ENCODE measurements around the gene ALDH1L1.

The ALDH1L1 gene

GRCh38 chr3:126142652-126143051 is 37.7 kb downstream of the ALDH1L1 start:
- Histone ChIP-seq H3K9me3 (ENCODE audit: insufficient read depth, low read depth, low read length) (0 out of 2 replicates have a peak, but pooled peaks cover 2% of the 10 kb centered on the region), H3K4me3 (ENCODE audit: low read length) (no peak overlapping the region), H3K27ac (ENCODE audit: low read depth, low read length) (no peak overlapping the region), H3K27me3 (ENCODE audit: insufficient read depth, low read length) (no peaks in the 10 kb centered on the region), H3K9ac (ENCODE audit: low read depth, low read length) (no peak overlapping the region), H3K36me3 (ENCODE audit: insufficient read depth, low read length) (no peaks in the 10 kb centered on the region), H3K4me1 (ENCODE audit: insufficient read depth, low read length) (no peaks in the 10 kb centered on the region; the same call in 1 of the 2 replicates)
- WGBS, result 77% methylated on average over 3 of the region's 3 CpGs

GRCh38 chr3:126137490-126138130 is 42.8 kb downstream of the ALDH1L1 start:
- Histone ChIP-seq H3K27ac (ENCODE audit: low read depth, low read length) (no peak overlapping the region), H3K27me3 (ENCODE audit: insufficient read depth, low read length) (peaks cover 7% of the 10 kb centered on the region; the same call in 1 of the 2 replicates), H3K36me3 (ENCODE audit: insufficient read depth, low read length) (no peaks in the 10 kb centered on the region), H3K9me3 (ENCODE audit: insufficient read depth, low read depth, low read length) (0 out of 2 replicates have a peak, but pooled peaks cover 2% of the 10 kb centered on the region), H3K4me3 (ENCODE audit: low read length) (no peak overlapping the region), H3K4me1 (ENCODE audit: insufficient read depth, low read length) (0 out of 2 replicates have a peak, but pooled peaks cover 1% of the 10 kb centered on the region), H3K9ac (ENCODE audit: low read depth, low read length) (no peak overlapping the region)
- 92% methylated on average over 8 of the region's 8 CpGs for WGBS

- Histone ChIP-seq H3K4me3 (ENCODE audit: low read length) (no peak overlapping the region), H3K27me3 (ENCODE audit: insufficient read depth, low read length) (peaks cover 7% of the 10 kb centered on the region; the same call in 1 of the 2 replicates), H3K9me3 (ENCODE audit: insufficient read depth, low read depth, low read length) (0 out of 2 replicates have a peak, but pooled peaks cover 2% of the 10 kb centered on the region), H3K4me1 (ENCODE audit: insufficient read depth, low read length) (0 out of 2 replicates have a peak, but pooled peaks cover 5% of the 10 kb centered on the region), H3K27ac (ENCODE audit: low read depth, low read length) (no peak overlapping the region), H3K36me3 (ENCODE audit: insufficient read depth, low read length) (no peaks in the 10 kb centered on the region), H3K9ac (ENCODE audit: low read depth, low read length) (no peak overlapping the region)
- WGBS, result 92% methylated on average over 11 of the region's 11 CpGs
Observed at GRCh38 chr3:126136428-126137220, 43.8 kb downstream of the ALDH1L1 start.

- 0 out of 2 replicates have a peak, but pooled peaks cover 2% of the 10 kb centered on the region for H3K9me3 ChIP-seq (ENCODE audit: insufficient read depth, low read depth, low read length)
- H3K27ac ChIP-seq (ENCODE audit: low read depth, low read length), result no peak overlapping the region
- H3K4me3 ChIP-seq (ENCODE audit: low read length), result no peak overlapping the region
- 95% methylated on average over 15 of the region's 15 CpGs for WGBS
- H3K36me3 ChIP-seq (ENCODE audit: insufficient read depth, low read length), result no peaks in the 10 kb centered on the region
- H3K9ac ChIP-seq (ENCODE audit: low read depth, low read length), result no peak overlapping the region
- H3K4me1 ChIP-seq (ENCODE audit: insufficient read depth, low read length), result 0 out of 2 replicates have a peak, but pooled peaks cover 5% of the 10 kb centered on the region
- H3K27me3 ChIP-seq (ENCODE audit: insufficient read depth, low read length), result peaks cover 7% of the 10 kb centered on the region; the same call in 1 of the 2 replicates
Observed at GRCh38 chr3:126135406-126136076, 44.8 kb downstream of the ALDH1L1 start.

- Histone ChIP-seq H3K4me3 (ENCODE audit: low read length) (no peak overlapping the region), H3K27ac (ENCODE audit: low read depth, low read length) (no peak overlapping the region), H3K9ac (ENCODE audit: low read depth, low read length) (no peak overlapping the region), H3K27me3 (ENCODE audit: insufficient read depth, low read length) (peaks cover 7% of the 10 kb centered on the region; the same call in 1 of the 2 replicates), H3K9me3 (ENCODE audit: insufficient read depth, low read depth, low read length) (0 out of 2 replicates have a peak, but pooled peaks cover 2% of the 10 kb centered on the region), H3K4me1 (ENCODE audit: insufficient read depth, low read length) (0 out of 2 replicates have a peak, but pooled peaks cover 5% of the 10 kb centered on the region), H3K36me3 (ENCODE audit: insufficient read depth, low read length) (no peaks in the 10 kb centered on the region)
- 92% methylated on average over 3 of the region's 3 CpGs for WGBS
Observed at GRCh38 chr3:126135071-126135405, 45.3 kb downstream of the ALDH1L1 start.

GRCh38 chr3:126134219-126134975 is 46.0 kb downstream of the ALDH1L1 start:
- H3K9ac ChIP-seq (ENCODE audit: low read depth, low read length), result no peak overlapping the region
- no peak overlapping the region for H3K4me3 ChIP-seq (ENCODE audit: low read length)
- H3K4me1 ChIP-seq (ENCODE audit: insufficient read depth, low read length), result 0 out of 2 replicates have a peak, but pooled peaks cover 5% of the 10 kb centered on the region
- H3K36me3 ChIP-seq (ENCODE audit: insufficient read depth, low read length), result no peaks in the 10 kb centered on the region
- 0 out of 2 replicates have a peak, but pooled peaks cover 2% of the 10 kb centered on the region for H3K9me3 ChIP-seq (ENCODE audit: insufficient read depth, low read depth, low read length)
- H3K27me3 ChIP-seq (ENCODE audit: insufficient read depth, low read length), result peaks cover 7% of the 10 kb centered on the region; the same call in 1 of the 2 replicates
- WGBS, result 62% methylated on average over 23 of the region's 23 CpGs
- no peak overlapping the region for H3K27ac ChIP-seq (ENCODE audit: low read depth, low read length)

- H3K27ac ChIP-seq (ENCODE audit: low read depth, low read length), result no peak overlapping the region
- H3K9ac ChIP-seq (ENCODE audit: low read depth, low read length), result no peak overlapping the region
- H3K36me3 ChIP-seq (ENCODE audit: insufficient read depth, low read length), result no peaks in the 10 kb centered on the region
- 85% methylated on average over 6 of the region's 6 CpGs for WGBS
- peaks cover 7% of the 10 kb centered on the region; the same call in 1 of the 2 replicates for H3K27me3 ChIP-seq (ENCODE audit: insufficient read depth, low read length)
- H3K4me1 ChIP-seq (ENCODE audit: insufficient read depth, low read length), result 0 out of 2 replicates have a peak, but pooled peaks cover 5% of the 10 kb centered on the region
- no peak overlapping the region for H3K4me3 ChIP-seq (ENCODE audit: low read length)
- H3K9me3 ChIP-seq (ENCODE audit: insufficient read depth, low read depth, low read length), result no peaks in the 10 kb centered on the region
Observed at GRCh38 chr3:126133606-126134005, 46.8 kb downstream of the ALDH1L1 start.

- Histone ChIP-seq H3K9ac (ENCODE audit: low read depth, low read length) (no peak overlapping the region), H3K4me1 (ENCODE audit: insufficient read depth, low read length) (0 out of 2 replicates have a peak, but pooled peaks cover 5% of the 10 kb centered on the region), H3K9me3 (ENCODE audit: insufficient read depth, low read depth, low read length) (no peaks in the 10 kb centered on the region), H3K27ac (ENCODE audit: low read depth, low read length) (no peak overlapping the region), H3K4me3 (ENCODE audit: low read length) (no peak overlapping the region), H3K27me3 (ENCODE audit: insufficient read depth, low read length) (peaks cover 7% of the 10 kb centered on the region; the same call in 1 of the 2 replicates), H3K36me3 (ENCODE audit: insufficient read depth, low read length) (no peaks in the 10 kb centered on the region)
- 37% methylated on average over 14 of the region's 14 CpGs for whole genome bisulfite sequencing
Observed at GRCh38 chr3:126132751-126133511, 47.5 kb downstream of the ALDH1L1 start.

- Histone ChIP-seq H3K4me3 (ENCODE audit: low read length) (no peak overlapping the region), H3K9me3 (ENCODE audit: insufficient read depth, low read depth, low read length) (no peaks in the 10 kb centered on the region), H3K36me3 (ENCODE audit: insufficient read depth, low read length) (no peaks in the 10 kb centered on the region), H3K9ac (ENCODE audit: low read depth, low read length) (no peak overlapping the region), H3K27ac (ENCODE audit: low read depth, low read length) (no peak overlapping the region), H3K4me1 (ENCODE audit: insufficient read depth, low read length) (0 out of 2 replicates have a peak, but pooled peaks cover 5% of the 10 kb centered on the region), H3K27me3 (ENCODE audit: insufficient read depth, low read length) (peaks cover 7% of the 10 kb centered on the region; the same call in 1 of the 2 replicates)
- 93% methylated on average over 16 of the region's 16 CpGs for whole genome bisulfite sequencing
Observed at GRCh38 chr3:126131881-126132750, 48.3 kb downstream of the ALDH1L1 start.

All from HUES64 (cell line).